ENCODE measurements around the gene FGF3. TPM values are rescaled to one million over a fixed set of nuclear protein-coding genes. Genes with fewer than 3 reads are reported as not detected.

Gene FGF3
- total RNA-seq, 2 experiments from 2014 or later = not detected

DNA sequence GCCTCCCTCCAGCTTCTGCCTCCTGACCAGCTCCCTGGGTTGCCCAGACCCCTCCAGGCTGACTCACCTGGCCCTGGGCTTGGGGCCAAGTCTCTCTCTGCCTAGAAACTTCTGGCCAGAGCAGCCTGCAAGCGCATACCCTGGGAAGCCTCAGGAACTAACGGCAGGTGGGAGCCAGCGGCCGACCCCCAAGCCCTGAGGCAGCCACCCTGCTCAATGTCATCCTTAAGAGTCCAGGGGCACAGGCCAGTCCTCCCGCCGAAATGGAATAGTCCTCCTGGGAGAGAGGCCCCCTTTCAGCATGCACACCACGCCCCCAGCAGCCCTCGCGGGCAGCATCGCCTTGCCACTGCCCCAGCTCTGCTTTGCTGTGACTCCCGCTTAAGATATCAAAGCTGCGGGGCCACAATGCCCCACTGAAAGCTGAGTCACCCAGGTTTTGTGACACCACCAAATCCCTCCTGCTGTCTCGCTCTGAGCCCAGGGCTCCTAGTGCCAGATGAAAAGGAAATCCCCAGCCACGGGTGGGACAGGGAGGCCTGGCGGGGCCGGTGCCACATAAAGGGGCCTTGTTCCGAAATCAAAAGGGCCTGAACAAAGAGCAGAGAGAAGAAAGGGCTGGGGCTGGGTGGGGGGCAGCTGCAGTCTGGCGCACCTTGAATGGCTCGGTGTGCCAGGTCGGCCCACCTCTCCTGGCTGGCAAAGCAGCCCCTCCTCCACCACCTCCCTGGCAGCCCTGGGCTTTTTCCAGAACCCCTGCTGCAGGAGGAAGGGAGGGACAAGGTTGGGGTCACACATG is 21.4 kb upstream of the FGF3 start:
- ATAC-seq (ENCODE audit: low read depth) = no peak
- Mint-ChIP-seq H3K4me3 (no peak overlapping the region), H3K36me3 (peaks cover 3% of the 10 kb centered on the region), H3K27ac (no peak overlapping the region), H3K9me3 (peaks cover 7% of the 10 kb centered on the region), H3K27me3 (peaks cover 22% of the 10 kb centered on the region), H3K4me1 (peaks cover 2% of the 10 kb centered on the region)
- DNase-seq = no peak
- POLR2A ChIA-PET = no interaction called here

DNA sequence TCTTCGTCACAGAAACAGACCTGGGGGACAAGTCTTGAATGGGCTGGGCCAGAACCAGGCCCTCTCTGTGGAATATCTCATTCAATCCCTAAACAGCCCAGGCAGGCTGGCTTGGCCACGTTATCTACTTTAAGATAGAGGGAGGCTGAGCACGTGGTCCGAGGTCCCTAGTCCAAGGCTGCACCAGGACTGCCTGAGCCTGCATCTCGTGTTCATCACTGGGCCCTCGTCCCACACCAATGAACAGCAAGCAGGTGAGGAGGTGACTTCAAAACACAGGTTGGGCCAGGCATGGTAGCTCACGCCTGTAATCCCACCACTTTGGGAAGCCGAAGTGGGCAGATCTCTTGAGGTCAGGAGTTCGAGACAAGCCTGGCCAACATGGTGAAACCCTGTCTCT is 20.3 kb upstream of the FGF3 start:
- H3K36me3 Mint-ChIP-seq = peaks cover 3% of the 10 kb centered on the region
- no peak for ATAC-seq (ENCODE audit: low read depth)

GRCh38 chr11:69837791-69838190 is 18.6 kb upstream of the FGF3 start:
- peaks cover 46% of the 10 kb centered on the region for H3K27me3 Mint-ChIP-seq
- H3K36me3 Mint-ChIP-seq = peaks cover 3% of the 10 kb centered on the region
- H3K4me1 Mint-ChIP-seq = peaks cover 4% of the 10 kb centered on the region
- POLR2A ChIA-PET = no interaction called here
- H3K27ac Mint-ChIP-seq = no peak overlapping the region
- H3K4me3 Mint-ChIP-seq = no peak overlapping the region
- peaks cover 7% of the 10 kb centered on the region for H3K9me3 Mint-ChIP-seq
- no peak for ATAC-seq (ENCODE audit: low read depth)
- no peak for DNase-seq

More for the DNA sequence above, 20.3 kb upstream of the FGF3 start:
- H3K9me3 Mint-ChIP-seq = peaks cover 7% of the 10 kb centered on the region
- POLR2A ChIA-PET = no interaction called here
- H3K27ac Mint-ChIP-seq = no peak overlapping the region
- peaks cover 4% of the 10 kb centered on the region for H3K4me1 Mint-ChIP-seq
- H3K4me3 Mint-ChIP-seq = no peak overlapping the region
- DNase-seq = no peak
- peaks cover 32% of the 10 kb centered on the region for H3K27me3 Mint-ChIP-seq

DNA sequence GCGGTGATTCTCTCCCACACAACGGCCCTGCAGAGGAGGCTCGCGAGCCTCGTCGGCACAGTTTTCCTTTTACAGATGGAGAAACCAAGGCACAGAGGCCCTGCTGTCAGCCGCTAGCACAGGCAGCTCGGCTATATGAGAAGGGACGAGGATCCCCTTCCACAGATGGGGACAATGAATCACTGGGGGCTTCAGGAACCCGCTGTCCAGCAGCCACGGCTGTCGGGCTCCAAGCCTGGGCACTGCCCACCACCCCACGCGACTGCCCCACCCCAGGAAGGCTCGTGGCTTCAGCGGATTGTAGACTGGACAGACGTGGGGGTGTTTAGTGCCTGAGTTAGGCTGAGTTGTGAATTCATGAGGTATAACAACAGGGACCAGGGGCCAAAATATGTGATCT is 17.2 kb upstream of the FGF3 start:
- POLR2A ChIA-PET = no interaction called here
- Mint-ChIP-seq H3K36me3 (peaks cover under 1% of the 10 kb centered on the region), H3K4me3 (no peak overlapping the region), H3K9me3 (peaks cover 4% of the 10 kb centered on the region), H3K27ac (no peak overlapping the region), H3K27me3 (peaks cover 54% of the 10 kb centered on the region), H3K4me1 (peaks cover 4% of the 10 kb centered on the region)
- ATAC-seq (ENCODE audit: low read depth) = no peak
- DNase-seq = no peak

- H3K36me3 Mint-ChIP-seq = no peaks in the 10 kb centered on the region
- H3K27me3 Mint-ChIP-seq = peaks cover 53% of the 10 kb centered on the region
- no peak overlapping the region for H3K4me3 Mint-ChIP-seq
- peak; percentile 30 for ATAC-seq (ENCODE audit: low read depth)
- POLR2A ChIA-PET = no interaction called here
- peaks cover 4% of the 10 kb centered on the region for H3K4me1 Mint-ChIP-seq
- no peak for DNase-seq
- H3K27ac Mint-ChIP-seq = no peak overlapping the region
- H3K9me3 Mint-ChIP-seq = no peaks in the 10 kb centered on the region
Measured at GRCh38 chr11:69834811-69835800, 15.9 kb upstream of the FGF3 start.

DNA sequence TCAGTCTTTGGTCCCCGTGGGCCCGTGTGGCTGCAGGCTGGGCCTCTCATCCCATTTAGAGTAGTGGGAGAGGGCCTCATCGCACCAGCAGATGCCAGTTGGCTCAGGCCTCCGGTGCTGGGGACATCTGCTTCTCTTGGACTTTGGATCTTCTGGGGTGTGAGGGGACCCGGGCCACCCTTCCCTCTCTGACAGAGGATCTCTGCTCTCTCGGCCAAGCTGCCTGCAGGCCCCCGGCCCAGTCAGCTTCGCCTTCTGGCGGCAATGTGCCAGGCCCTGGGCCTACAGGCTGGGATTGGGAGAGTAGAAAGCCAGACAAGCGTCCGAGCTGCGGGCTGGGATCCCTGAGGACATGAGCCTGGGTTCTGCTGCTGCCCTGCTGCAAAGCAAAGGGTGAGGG is 15.0 kb upstream of the FGF3 start:
- Mint-ChIP-seq H3K36me3 (no peaks in the 10 kb centered on the region), H3K27ac (no peak overlapping the region), H3K27me3 (peaks cover 53% of the 10 kb centered on the region), H3K4me1 (peaks cover 4% of the 10 kb centered on the region), H3K4me3 (no peak overlapping the region), H3K9me3 (no peaks in the 10 kb centered on the region)
- ATAC-seq (ENCODE audit: low read depth) (no peak), DNase-seq (no peak)
- POLR2A ChIA-PET = no interaction called here

DNA sequence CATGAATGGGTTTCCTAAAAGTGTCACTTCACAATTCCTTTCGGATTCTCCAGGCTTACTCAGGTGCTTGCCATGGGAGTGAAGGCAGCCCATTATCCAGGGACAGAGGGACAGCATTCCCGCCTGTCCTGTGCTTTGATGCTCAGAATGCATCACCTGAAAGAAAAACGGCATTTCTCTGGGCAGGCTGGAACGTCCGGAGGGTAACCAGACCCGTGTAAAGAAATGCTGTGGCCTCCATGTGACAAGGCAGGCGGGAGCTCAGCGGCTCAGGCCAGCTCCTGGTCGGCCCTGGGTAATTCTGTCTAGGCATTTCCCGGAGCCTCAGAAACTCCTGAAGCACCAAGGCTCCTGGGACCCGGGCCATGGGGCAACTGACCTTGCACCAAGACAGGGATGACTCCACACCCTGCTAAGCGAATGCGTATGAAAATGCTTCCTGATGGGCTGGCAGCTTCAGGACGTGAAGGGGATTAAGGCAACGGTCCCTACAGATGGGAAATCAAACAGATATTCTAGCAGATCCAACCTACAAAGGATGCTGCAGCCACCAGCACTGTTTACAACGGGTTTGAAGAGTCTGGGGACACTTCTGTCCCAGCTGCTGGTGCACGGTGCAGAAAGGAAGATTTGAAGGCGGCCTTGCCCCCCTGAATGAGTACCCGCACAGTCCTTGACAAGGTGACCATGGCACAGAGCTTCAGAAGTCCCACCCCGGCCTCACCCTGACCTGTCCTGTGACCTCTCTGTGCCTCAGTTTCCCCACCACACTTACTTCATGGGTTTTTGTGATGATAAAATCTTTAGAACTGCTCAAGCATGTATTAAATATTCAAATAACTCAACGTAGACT is 13.6 kb upstream of the FGF3 start:
- ATAC-seq (ENCODE audit: low read depth) = no peak
- H3K36me3 Mint-ChIP-seq = no peaks in the 10 kb centered on the region

DNA sequence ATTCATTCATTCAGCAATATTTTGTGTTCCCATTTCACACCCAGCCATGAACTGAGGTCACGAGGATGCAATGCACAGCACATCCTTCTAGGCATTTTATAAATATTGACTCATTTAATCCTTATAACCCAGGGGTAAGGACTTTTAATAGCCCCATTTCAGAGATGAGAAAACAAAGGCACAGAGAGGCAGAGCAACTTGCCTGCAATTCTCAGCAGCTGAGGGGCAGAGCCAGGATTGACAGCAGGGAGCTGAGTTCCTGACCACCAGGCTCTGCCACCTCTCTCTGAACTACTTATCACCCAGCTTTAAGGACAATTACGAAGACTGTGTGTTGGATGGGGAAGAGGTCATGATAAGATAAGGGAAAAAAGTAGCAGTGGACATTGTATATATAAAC is 12.8 kb upstream of the FGF3 start:
- ATAC-seq (ENCODE audit: low read depth) = no peak
- Mint-ChIP-seq H3K4me1 (peaks cover 4% of the 10 kb centered on the region), H3K27ac (no peak overlapping the region), H3K36me3 (no peaks in the 10 kb centered on the region), H3K9me3 (no peaks in the 10 kb centered on the region), H3K27me3 (peaks cover 45% of the 10 kb centered on the region), H3K4me3 (no peak overlapping the region)
- no peak for DNase-seq
- POLR2A ChIA-PET = no interaction called here

More for the DNA sequence above, 13.6 kb upstream of the FGF3 start:
- no peak overlapping the region for H3K27ac Mint-ChIP-seq
- no peak overlapping the region for H3K4me3 Mint-ChIP-seq
- H3K9me3 Mint-ChIP-seq = no peaks in the 10 kb centered on the region
- POLR2A ChIA-PET = no interaction called here
- DNase-seq = no peak
- peaks cover 46% of the 10 kb centered on the region for H3K27me3 Mint-ChIP-seq
- H3K4me1 Mint-ChIP-seq = peaks cover 4% of the 10 kb centered on the region

- Mint-ChIP-seq H3K9me3 (no peaks in the 10 kb centered on the region), H3K27me3 (peaks cover 38% of the 10 kb centered on the region), H3K27ac (no peak overlapping the region), H3K4me3 (no peak overlapping the region), H3K4me1 (no peaks in the 10 kb centered on the region), H3K36me3 (no peaks in the 10 kb centered on the region)
- DNase-seq (no peak), ATAC-seq (ENCODE audit: low read depth) (no peak)
- POLR2A ChIA-PET = no interaction called here
Measured at GRCh38 chr11:69830086-69830485, 10.9 kb upstream of the FGF3 start.

- H3K9me3 Mint-ChIP-seq = no peaks in the 10 kb centered on the region
- POLR2A ChIA-PET = interaction anchor here (0.9 kb wide), 1 partner anchor 8 kb away, joined by 3 read pairs; no protein-coding TSS in a partner anchor
Measured at GRCh38 chr11:69828971-69829344, 9.7 kb upstream of the FGF3 start.

GRCh38 chr11:69828276-69828970 is 9.2 kb upstream of the FGF3 start:
- Mint-ChIP-seq H3K4me3 (no peak overlapping the region), H3K27me3 (peaks cover 29% of the 10 kb centered on the region), H3K4me1 (no peaks in the 10 kb centered on the region), H3K27ac (no peak overlapping the region), H3K9me3 (no peaks in the 10 kb centered on the region), H3K36me3 (no peaks in the 10 kb centered on the region)
- POLR2A ChIA-PET = interaction anchor here (0.9 kb wide), 1 partner anchor 8 kb away, joined by 3 read pairs; no protein-coding TSS in a partner anchor
- DNase-seq (no peak), ATAC-seq (ENCODE audit: low read depth) (no peak)

More at GRCh38 chr11:69828971-69829344, 9.7 kb upstream of the FGF3 start:
- ATAC-seq (ENCODE audit: low read depth) = no peak
- no peaks in the 10 kb centered on the region for H3K4me1 Mint-ChIP-seq
- H3K27ac Mint-ChIP-seq = no peak overlapping the region
- no peak for DNase-seq
- H3K4me3 Mint-ChIP-seq = no peak overlapping the region
- H3K36me3 Mint-ChIP-seq = no peaks in the 10 kb centered on the region
- peaks cover 35% of the 10 kb centered on the region for H3K27me3 Mint-ChIP-seq

- no peaks in the 10 kb centered on the region for H3K4me1 Mint-ChIP-seq
- ATAC-seq (ENCODE audit: low read depth) (no peak), DNase-seq (no peak)
- no peak overlapping the region for H3K27ac Mint-ChIP-seq
- no peaks in the 10 kb centered on the region for H3K36me3 Mint-ChIP-seq
- peaks cover 22% of the 10 kb centered on the region for H3K27me3 Mint-ChIP-seq
- POLR2A ChIA-PET = no interaction called here
- H3K4me3 Mint-ChIP-seq = no peak overlapping the region
- no peaks in the 10 kb centered on the region for H3K9me3 Mint-ChIP-seq
Measured at GRCh38 chr11:69826773-69827172, 7.6 kb upstream of the FGF3 start.

All from activated naive CD8-positive, alpha-beta T cell treated with anti-CD3 and anti-CD28 coated beads, Interleukin-2, amount 10 ng/mL, durations not matched to agents 7 days and 5 days (primary cell).